SHP77 (cell line): ENCODE results near the gene TMEM145.

Source experiments
- DNase-seq, 2 experiments: peaks; one replicate each; lab custom pipeline; 2025; lab: John Stamatoyannopoulos, UW

Gene TMEM145

DNA sequence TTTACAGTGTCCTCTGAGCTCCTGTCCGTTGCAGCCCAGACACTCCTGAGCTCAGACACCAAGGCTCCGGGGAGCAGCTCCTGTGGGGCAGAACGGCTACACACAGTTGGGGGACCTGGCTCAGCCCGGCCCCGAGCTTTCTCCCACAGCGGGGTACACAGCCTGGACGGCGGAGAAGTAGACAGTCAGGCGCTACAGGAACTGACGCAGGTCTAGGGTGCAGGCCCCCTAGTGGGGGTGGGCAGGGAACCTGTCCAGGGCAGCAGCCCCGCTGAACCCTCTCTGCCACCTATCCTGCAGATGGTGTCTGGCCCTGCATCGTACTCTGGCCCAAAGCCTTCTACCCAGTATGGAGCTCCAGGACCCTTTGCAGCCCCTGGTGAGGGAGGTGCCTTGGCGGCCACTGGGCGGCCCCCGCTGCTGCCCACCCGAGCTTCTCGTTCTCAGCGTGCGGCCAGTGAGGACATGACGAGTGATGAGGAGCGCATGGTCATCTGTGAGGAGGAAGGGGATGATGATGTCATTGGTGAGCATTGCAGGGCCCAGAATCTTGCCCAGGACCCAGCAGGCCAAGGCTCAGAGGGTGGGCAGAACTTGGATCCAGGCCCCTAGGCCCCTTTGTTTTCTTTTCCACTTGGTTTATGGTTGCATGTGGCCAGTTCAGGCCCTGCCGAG, 24.1 kb upstream of the TMEM145 start:
- DNase-seq = no peak

DNA sequence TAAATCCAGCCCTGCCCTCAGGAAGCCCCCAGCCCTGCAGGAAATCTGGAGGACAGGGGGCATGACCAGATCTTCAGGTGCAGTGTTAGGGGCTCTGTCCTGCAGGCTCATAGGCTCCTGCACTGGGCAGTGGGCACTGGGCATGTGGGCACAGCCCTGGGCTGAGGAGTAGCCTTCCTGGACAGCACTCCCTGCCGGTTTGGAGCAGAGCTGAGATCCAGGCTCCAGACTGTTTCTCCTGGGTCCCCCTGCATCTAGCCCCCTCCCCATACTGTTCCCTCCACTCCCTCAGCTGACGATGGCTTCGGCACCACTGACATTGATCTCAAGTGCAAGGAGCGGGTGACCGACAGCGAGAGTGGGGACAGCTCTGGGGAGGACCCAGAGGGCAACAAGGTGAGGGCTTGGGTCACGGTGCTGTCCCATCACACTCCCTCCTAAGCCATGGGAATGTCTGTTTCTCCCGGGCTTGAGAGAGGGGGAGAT, 23.5 kb upstream of the TMEM145 start:
- no peak for DNase-seq

DNA sequence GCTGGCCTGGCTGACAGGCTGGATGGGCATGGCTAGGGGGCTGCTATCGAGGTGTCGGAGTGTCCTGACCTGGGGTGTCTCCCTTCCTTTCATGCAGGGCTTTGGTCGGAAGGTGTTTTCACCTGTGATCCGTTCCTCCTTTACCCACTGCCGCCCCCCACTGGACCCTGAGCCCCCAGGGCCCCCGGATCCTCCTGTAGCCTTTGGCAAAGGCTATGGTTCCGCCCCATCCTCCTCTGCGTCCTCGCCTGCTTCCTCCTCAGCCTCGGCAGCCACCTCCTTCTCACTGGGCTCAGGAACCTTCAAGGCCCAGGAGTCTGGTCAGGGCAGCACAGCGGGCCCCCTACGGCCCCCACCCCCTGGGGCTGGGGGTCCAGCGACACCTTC, 23.0 kb upstream of the TMEM145 start:
- DNase-seq = no peak

DNA sequence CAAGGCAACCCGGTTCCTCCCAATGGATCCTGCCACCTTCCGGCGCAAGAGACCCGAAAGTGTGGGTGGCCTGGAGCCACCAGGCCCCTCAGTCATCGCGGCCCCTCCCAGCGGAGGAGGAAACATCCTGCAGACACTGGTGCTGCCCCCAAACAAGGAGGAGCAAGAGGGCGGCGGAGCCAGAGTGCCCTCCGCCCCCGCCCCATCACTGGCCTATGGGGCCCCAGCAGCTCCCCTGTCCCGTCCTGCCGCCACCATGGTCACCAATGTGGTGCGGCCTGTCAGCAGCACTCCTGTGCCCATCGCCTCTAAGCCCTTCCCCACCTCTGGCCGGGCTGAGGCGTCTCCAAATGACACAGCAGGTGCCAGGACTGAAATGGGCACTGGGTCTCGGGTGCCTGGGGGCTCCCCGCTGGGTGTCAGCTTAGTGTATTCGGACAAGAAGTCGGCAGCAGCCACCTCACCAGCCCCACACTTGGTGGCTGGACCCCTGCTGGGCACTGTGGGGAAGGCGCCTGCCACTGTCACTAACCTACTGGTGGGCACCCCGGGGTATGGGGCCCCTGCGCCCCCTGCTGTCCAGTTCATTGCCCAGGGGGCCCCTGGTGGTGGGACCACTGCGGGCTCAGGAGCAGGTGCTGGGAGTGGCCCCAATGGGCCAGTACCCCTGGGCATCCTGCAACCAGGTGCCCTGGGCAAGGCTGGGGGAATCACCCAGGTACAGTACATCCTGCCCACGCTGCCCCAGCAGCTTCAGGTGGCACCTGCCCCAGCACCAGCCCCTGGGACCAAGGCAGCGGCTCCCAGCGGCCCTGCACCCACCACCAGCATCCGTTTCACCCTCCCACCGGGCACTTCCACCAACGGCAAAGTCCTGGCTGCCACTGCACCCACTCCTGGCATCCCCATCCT, 22.3 kb upstream of the TMEM145 start:
- peak; percentile 24 to 27 for DNase-seq

DNA sequence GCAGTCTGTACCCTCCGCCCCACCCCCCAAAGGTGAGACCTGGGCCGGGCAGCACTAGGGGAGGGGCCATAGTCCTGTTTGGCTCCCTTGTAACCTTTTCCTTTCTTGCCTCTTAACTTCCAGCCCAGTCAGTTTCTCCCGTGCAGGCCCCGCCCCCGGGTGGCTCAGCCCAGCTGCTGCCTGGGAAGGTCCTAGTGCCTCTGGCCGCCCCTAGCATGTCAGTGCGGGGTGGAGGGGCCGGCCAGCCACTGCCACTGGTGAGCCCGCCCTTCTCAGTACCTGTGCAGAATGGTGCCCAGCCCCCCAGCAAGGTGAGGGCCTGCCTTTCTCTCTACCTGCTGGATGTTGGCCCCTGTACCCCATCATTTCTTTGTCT, 21.7 kb upstream of the TMEM145 start:
- no peak for DNase-seq

DNA sequence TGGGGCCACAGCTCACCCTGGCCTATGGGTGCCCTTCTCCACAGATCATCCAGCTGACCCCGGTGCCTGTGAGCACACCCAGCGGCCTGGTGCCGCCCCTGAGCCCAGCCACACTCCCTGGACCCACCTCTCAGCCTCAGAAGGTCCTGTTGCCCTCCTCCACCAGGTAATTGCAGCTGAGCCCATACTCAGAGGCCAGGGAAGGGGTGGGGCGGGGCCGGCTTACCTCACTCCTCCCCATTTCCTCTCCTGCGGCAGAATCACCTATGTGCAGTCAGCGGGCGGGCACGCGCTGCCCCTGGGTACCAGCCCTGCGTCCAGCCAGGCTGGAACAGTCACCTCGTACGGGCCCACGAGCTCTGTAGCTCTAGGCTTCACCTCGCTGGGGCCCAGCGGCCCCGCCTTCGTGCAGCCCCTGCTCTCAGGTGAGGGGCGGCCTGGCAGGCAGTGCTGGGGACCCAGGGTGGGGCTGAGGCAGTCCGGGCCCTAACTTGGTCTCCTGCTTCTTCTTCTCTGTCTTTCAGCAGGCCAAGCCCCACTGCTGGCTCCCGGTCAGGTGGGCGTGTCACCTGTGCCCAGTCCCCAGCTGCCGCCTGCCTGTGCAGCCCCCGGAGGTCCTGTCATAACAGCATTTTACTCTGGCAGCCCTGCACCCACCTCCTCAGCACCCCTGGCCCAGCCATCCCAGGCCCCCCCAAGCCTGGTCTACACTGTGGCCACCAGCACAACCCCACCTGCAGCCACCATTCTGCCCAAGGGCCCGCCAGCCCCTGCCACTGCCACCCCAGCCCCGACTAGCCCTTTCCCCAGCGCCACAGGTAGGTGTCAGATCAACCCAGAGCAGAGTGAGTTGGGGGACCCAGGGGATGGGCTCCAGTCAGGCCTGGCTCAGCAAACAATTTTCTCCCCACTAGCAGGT, 20.8 kb upstream of the TMEM145 start:
- DNase-seq = no peak

DNA sequence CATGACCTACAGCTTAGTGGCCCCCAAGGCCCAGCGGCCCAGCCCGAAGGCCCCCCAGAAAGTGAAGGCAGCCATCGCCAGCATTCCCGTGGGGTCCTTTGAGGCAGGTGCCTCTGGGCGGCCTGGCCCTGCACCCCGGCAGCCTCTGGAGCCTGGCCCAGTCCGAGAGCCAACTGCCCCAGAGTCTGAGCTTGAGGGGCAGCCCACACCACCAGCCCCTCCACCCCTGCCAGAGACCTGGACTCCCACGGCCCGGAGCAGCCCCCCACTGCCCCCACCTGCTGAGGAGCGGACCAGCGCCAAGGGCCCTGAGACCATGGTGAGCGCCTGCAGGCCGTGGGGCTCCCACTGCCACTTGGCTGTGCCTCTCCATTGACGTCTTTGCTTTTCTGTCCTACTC, 20.1 kb upstream of the TMEM145 start:
- DNase-seq = no peak

DNA sequence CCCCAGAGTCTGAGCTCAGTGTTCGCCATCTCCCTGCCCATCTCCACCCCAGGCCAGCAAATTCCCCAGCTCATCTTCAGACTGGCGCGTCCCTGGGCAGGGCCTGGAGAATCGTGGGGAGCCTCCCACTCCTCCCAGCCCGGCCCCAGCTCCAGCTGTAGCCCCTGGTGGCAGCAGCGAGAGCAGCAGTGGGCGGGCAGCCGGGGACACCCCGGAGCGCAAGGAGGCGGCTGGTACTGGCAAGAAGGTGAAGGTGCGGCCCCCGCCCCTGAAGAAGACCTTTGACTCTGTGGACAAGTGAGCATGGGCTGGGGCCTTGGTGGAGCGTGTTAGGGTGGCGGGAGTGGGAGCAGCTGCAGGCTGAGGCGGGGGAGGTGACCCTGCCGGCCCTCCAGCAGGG, 19.6 kb upstream of the TMEM145 start:
- DNase-seq = no peak

DNA sequence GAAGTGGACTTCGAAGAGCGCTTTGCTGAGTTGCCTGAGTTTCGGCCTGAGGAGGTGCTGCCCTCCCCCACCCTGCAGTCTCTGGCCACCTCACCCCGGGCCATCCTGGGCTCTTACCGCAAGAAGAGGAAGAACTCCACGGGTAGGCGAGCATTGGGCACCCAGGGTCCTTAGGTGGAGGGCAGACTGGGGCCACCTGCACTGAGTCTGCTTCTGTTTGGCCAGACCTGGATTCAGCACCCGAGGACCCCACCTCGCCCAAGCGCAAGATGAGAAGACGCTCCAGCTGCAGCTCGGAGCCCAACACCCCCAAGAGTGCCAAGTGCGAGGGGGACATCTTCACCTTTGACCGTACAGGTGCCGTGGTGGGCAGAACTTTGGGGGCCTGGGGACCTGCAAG, 19.2 kb upstream of the TMEM145 start:
- DNase-seq = no peak

DNA sequence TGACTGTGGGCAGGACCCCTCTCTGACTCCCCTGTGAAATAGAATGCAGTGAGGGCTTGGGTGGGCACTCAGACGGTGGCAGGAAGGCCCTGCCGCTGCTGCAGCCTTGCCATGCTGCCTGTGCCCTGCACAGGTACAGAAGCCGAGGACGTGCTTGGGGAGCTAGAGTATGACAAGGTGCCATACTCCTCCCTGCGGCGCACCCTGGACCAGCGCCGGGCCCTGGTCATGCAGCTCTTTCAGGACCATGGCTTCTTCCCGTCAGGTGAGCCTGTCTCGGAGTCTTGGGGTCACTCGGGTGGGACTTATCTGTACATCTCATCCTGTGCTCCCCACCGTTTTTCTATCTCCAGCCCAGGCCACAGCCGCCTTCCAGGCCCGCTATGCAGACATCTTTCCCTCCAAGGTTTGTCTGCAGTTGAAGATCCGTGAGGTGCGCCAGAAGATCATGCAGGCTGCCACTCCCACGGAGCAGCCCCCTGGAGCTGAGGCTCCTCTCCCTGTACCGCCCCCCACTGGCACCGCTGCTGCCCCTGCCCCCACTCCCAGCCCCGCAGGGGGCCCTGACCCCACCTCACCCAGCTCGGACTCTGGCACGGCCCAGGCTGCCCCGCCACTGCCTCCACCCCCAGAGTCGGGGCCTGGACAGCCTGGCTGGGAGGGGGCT, 18.5 kb upstream of the TMEM145 start:
- no peak for DNase-seq

DNA sequence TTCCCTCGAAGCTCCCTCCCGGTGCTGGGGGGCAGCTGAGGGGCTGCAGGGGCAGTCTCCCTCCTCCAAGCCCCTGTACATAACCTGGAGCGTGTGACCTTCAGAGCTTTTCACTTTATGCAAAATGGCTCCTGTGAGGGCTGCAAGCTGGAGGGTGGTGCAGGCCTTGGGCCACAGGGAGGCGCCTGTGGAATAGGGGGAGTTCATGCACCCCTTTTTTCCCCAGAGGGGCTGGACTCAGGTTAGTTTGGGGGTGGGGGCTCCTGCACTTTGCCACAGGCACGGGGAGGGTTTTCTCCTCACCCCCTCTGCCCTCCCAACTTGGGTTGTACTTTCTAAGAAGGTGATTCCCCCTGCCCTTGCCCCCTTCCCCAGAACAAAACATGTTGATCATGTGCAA, 17.8 kb upstream of the TMEM145 start:
- no peak for DNase-seq

DNA sequence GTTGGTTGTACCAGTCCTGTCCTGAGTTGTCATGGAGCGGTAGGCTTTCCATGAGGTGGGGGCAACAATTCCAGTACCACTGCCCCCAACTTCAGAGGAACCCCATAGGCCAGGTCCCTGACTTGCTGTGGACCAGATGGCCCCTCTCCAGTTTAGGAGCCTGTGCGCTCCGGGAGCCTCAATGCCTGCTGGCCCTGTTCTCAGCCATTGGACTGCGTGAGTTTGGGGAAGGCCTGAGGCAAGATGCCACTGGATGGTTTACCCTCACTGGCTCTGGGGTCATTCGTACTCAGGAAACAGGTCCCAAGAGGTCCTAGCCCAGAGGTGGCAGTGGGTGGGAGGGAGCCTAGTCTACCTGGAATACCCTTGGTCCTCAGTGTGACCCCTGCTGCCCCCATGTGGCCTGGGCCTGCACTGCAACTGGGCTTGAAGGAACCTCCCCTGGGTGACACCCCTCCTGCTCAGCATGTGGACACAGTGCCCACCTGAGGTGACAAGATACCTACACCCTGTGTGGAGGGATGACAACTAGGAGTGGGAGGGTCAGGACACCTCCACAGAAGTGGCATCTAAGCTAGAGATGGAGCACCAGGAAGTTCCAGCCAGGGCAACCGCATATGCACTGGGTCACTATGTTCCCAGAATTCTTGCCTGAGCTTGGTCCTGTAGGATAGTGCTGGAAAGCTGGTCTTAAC, 17.1 kb upstream of the TMEM145 start:
- DNase-seq = peak; percentile 64 to 74

DNA sequence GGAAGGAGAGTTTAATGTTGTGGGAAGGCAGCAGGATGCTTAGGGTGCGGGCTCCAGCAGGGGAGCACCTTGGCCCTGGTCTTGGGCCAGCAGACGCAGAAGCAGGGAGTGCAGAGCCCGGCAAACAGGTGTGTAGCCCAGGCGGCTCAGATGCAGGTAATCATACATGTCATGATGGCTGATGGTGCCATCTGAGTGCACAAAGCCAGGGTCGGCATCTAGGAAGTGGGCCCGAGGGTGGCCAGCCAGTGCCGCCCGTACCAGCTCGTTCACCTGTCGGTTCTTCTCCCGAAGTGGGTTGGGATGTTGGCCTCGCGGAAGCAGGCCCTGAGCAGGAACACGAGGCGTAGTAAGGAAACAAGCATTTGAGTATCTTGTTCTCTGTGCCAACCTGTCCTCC, 16.1 kb upstream of the TMEM145 start:
- no peak for DNase-seq

DNA sequence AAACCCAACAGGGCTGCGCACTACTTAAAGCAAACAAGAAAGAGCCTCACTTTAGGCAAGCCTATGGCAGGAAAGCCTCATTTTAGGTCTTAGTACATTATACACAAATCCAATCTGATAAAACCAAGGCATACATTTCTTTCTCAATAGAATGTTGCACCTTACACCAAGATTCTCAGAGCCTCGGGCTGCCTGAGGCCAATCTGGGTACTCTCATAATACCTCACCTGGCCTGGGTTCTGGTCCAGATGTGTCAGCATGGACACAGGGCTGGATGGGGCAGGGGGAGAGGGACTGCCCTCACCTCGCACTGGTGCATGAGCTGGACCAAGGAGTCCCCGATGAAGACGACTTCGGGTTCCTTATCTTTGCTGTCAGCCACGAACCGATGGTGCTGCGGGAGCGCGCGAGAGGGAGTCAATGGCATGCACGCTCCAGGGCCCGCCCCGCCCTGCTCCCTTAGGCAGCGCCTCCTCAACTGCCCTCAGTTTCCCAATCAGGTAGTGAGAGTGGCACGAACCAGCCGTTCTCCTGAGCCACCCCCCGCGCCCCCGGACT, 11.4 kb upstream of the TMEM145 start, which contains the start of gene PRR19:
PRR19 (plus strand) TSS at position 487 of the 558 bp plus-strand sequence. CDS start 7,453 bp downstream, outside the sequence.
- DNase-seq = no peak

DNA sequence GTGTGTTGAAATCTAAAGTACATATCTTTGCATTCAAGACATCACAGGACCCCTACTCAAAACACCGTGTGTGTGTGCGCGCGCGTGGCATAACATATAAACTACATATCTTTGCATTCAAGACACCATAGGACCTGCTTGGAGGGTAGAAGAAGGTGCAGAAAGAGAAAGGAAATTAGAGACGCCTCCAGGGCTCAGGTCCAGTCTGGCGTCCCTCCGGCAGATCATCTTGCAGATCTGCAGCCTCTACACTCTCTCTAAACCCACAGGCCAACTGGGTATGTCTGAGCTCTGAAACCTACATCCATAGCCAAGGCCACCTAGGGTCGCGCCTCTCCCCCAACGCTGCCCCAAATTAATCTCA, 10.0 kb upstream of the TMEM145 start:
- no peak for DNase-seq

DNA sequence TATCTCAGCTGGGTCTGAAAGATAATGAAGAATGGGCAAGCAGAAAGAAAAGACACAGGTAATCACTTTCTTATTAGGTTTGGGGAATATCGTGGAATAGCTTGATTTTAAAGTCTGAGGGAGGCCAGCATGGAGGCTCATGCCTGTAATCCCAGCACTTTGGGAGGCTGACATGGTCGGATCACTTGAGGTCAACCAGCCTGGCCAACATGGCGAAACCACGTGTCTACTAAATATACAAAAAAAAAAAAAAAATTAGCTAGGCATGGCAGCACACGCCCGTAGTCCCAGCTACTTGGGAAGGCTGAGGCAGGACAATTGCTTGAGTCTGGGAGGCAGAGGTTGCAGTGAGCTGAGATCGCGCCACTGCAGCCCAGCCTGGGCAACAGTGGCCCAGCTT, 9.2 kb upstream of the TMEM145 start:
- no peak for DNase-seq

DNA sequence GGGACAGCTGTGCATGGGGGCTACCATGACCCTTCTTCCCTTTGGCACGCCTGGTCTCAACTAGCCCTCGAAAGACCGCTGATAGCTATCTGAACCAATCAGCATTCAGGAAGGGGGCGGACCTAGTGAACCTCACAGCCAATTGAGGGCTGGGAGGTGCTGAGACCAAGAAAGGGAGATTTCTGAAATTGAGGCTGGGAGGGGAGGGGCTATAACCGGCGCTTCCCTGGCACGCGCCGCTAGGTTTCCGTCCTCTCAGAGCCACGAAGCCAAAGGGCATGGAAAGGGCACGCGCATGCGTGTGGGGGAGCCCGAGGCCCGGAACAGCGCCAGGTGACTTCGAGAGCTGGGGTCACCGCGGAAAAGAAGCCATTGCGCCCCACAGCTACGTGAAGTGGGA, 6.5 kb upstream of the TMEM145 start:
- no peak for DNase-seq

DNA sequence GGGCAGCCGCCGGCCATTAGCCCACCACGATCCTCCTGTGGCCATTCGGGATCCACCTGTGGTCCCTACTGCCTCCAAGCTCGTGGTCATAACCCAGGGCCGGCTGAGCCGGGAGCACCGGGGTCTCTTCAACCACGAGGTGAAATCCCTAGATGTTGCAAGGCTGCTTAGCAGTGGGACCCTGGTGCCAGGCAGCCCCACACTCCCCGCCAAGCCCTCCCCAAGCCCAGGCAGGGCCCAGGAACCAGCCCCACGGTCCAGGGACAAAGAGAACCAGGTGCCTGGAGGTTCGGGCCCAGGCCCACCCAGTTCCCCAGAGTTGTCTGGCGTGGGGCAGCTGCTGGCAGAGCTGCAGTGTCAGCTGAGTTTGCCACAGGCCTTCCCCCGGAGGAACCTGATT, 3.4 kb upstream of the TMEM145 start:
- DNase-seq = no peak

DNA sequence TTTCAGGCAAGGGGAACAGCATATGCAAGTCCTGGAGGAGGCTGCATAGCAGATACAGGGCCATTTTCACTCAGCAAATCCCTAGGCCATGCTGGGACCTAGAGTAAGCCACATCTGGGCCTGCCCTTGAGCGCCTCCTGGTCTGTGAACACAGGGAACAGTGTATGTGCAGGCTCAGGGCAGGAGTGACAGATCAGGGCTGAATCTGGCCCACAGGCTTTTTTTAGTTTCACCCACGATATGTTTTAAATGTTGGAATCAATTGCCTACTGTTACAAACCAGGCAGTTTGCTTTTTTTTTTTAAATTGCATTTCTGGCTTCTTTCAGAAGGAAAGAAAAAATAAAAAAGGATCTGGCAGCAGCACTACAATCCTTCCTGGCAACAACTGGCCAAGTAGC, 1.5 kb upstream of the TMEM145 start:
- peak in 1 of 2 experiments; percentile 30 for DNase-seq

DNA sequence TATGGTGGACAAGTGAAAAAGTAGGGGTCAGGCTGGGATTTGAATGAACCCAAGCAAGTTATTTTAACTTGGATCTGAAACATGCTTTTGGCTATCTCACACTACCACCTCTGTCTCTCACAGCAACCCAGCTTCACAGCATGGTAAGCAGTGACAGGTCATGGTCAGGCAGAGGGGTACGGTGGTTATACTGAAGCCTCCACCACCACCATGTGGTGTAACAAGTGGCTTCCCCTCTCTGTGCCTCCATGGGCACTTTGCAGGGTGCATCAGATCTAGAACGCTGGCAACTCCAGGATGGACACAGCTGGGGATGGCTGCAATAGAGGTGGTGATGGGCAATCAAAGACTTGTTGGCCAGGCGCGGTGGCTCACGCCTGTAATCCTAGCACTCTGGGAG, 739 bp upstream of the TMEM145 start:
- DNase-seq = no peak
